Chondrocyte (in vitro differentiated cells): ENCODE results near the gene ANKRD49. TPM values are rescaled to one million over a fixed set of nuclear protein-coding genes. Genes with fewer than 3 reads are reported as not detected.
A peak's percentile ranks its signal among the peaks of the same experiment; 100 is the strongest.

Experiments used
- DNase-seq: peaks from one replicate; pipeline ENCODE4 v3.0.0; 2021; ENCODE audit warnings: mixed read lengths, low spot score
- H3K27ac Mint-ChIP-seq: one replicate; pipeline ENCODE4 v1.8.0; 2021; ENCODE audit warnings: mild to moderate bottlenecking, moderate library complexity, mixed read lengths; ENCODE audit not compliant: unreplicated experiment
- H3K27me3 Mint-ChIP-seq: 2 replicates; pipeline ENCODE4 v1.8.0; 2021; ENCODE audit warnings: low read depth, mixed read lengths
- H3K36me3 Mint-ChIP-seq: 2 replicates; pipeline ENCODE4 v1.8.0; 2021; ENCODE audit warnings: low read depth, mixed read lengths
- H3K4me1 Mint-ChIP-seq: 2 replicates; pipeline ENCODE4 v1.8.0; 2021; ENCODE audit warnings: low read depth, mild to moderate bottlenecking, mixed read lengths
- H3K4me3 Mint-ChIP-seq: one replicate; pipeline ENCODE4 v1.8.0; 2021; ENCODE audit warnings: mild to moderate bottlenecking, moderate library complexity, mixed read lengths; ENCODE audit not compliant: unreplicated experiment
- H3K9me3 Mint-ChIP-seq: 2 replicates; pipeline ENCODE4 v1.8.0; 2021; ENCODE audit warnings: low read depth, mixed read lengths
- CTCF ChIP-seq: fragments of 200-600 bp; sonication (generic); IDR thresholded peaks from 2 replicates; pipeline ENCODE4 v1.5.0; 2021; ENCODE audit warnings: antibody characterized with exemption, mild to moderate bottlenecking, moderate library complexity
- total RNA-seq: library from RNA; stranded (reverse); gene quantifications from 3 replicates; pipeline ENCODE4 v1.2.1, GENCODE V29; 2021

ANKRD49 gene
- total RNA-seq, 1 donor from 2014 or later = 8.9 TPM

- peaks cover 8% of the 10 kb centered on the region for H3K4me1 Mint-ChIP-seq
- DNase-seq = no peak
- no peak overlapping the region for H3K27ac Mint-ChIP-seq
- peaks cover 3% of the 10 kb centered on the region for H3K27me3 Mint-ChIP-seq
- no peak overlapping the region for H3K4me3 Mint-ChIP-seq
- TF ChIP-seq CTCF = no peak
- no peaks in the 10 kb centered on the region for H3K36me3 Mint-ChIP-seq
- H3K9me3 Mint-ChIP-seq = no peaks in the 10 kb centered on the region
Measured at GRCh38 chr11:94507485-94507884, 13.7 kb downstream of the ANKRD49 start.

- Mint-ChIP-seq H3K4me3 (peak within 1 kb of the TSS; percentile 75), H3K27ac (no peak within 1 kb of the TSS), H3K27me3 (peaks cover 10% of the 10 kb centered on the region), H3K4me1 (peaks cover 10% of the 10 kb centered on the region), H3K36me3 (no peaks in the 10 kb centered on the region), H3K9me3 (no peaks in the 10 kb centered on the region)
- TF ChIP-seq CTCF = peak; percentile 15
- DNase-seq = peak; percentile 65
Measured at GRCh38 chr11:94511932-94512781, 18.4 kb downstream of the ANKRD49 start, which contains the start of gene C11orf97. Gene C11orf97, plus strand, starts transcription at chr11:94512461. Its CDS starts 68 bp downstream, at chr11:94512529.

- Mint-ChIP-seq H3K4me3 (peak overlapping the region; percentile 75), H3K36me3 (no peaks in the 10 kb centered on the region), H3K27me3 (peaks cover 9% of the 10 kb centered on the region)
Measured at GRCh38 chr11:94513091-94513490, 19.3 kb downstream of the ANKRD49 start.

GRCh38 chr11:94515398-94515797 is 21.6 kb downstream of the ANKRD49 start:
- no peak for DNase-seq
- no peak for TF ChIP-seq CTCF
- Mint-ChIP-seq H3K9me3 (no peaks in the 10 kb centered on the region), H3K4me3 (no peak overlapping the region), H3K36me3 (no peaks in the 10 kb centered on the region), H3K27me3 (peaks cover 8% of the 10 kb centered on the region), H3K4me1 (peaks cover 10% of the 10 kb centered on the region), H3K27ac (no peak overlapping the region)

More at GRCh38 chr11:94513091-94513490, 19.3 kb downstream of the ANKRD49 start:
- Mint-ChIP-seq H3K9me3 (no peaks in the 10 kb centered on the region), H3K27ac (no peak overlapping the region), H3K4me1 (peaks cover 10% of the 10 kb centered on the region)
- no peak for TF ChIP-seq CTCF
- no peak for DNase-seq

- Mint-ChIP-seq H3K27me3 (peaks cover 8% of the 10 kb centered on the region), H3K9me3 (no peaks in the 10 kb centered on the region), H3K36me3 (no peaks in the 10 kb centered on the region), H3K4me3 (no peak overlapping the region), H3K27ac (no peak overlapping the region), H3K4me1 (peaks cover 10% of the 10 kb centered on the region)
- DNase-seq = no peak
- no peak for TF ChIP-seq CTCF
Measured at GRCh38 chr11:94516725-94517124, 22.9 kb downstream of the ANKRD49 start.
